ENCODE measurements around the gene CACNA2D3. TPM values are rescaled to one million over a fixed set of nuclear protein-coding genes. Genes with fewer than 3 reads are reported as not detected.

The CACNA2D3 gene
- total RNA-seq, 1 donor from 2014 or later, result 2.5 TPM

GRCh38 chr3:54305409-54306099, 183.2 kb downstream of the CACNA2D3 start:
- H3K9me3 Mint-ChIP-seq, result no peaks in the 10 kb centered on the region
- H3K27me3 Mint-ChIP-seq, result peaks cover 5% of the 10 kb centered on the region
- no peak overlapping the region for H3K4me3 Mint-ChIP-seq

GRCh38 chr3:54307566-54308180, 185.3 kb downstream of the CACNA2D3 start:
- no peak for TF ChIP-seq CTCF (conservative IDR thresholded peaks at IDR 0.05)
- Mint-ChIP-seq H3K9me3 (no peaks in the 10 kb centered on the region), H3K36me3 (no peaks in the 10 kb centered on the region), H3K27ac (no peak overlapping the region), H3K4me1 (ENCODE audit: unreplicated experiment) (peaks cover 23% of the 10 kb centered on the region), H3K4me3 (no peak overlapping the region), H3K27me3 (peaks cover 9% of the 10 kb centered on the region)
- no peak for DNase-seq (ENCODE audit: extremely low spot score, unreplicated experiment)

More at GRCh38 chr3:54305409-54306099, 183.2 kb downstream of the CACNA2D3 start:
- no peak overlapping the region for H3K27ac Mint-ChIP-seq
- peaks cover 23% of the 10 kb centered on the region for H3K4me1 Mint-ChIP-seq (ENCODE audit: unreplicated experiment)
- no peak for DNase-seq (ENCODE audit: extremely low spot score, unreplicated experiment)
- no peaks in the 10 kb centered on the region for H3K36me3 Mint-ChIP-seq
- no peak for TF ChIP-seq CTCF (conservative IDR thresholded peaks at IDR 0.05)

- no peaks in the 10 kb centered on the region for H3K36me3 Mint-ChIP-seq
- no peak overlapping the region for H3K4me3 Mint-ChIP-seq
- no peaks in the 10 kb centered on the region for H3K9me3 Mint-ChIP-seq
- peaks cover 19% of the 10 kb centered on the region for H3K4me1 Mint-ChIP-seq (ENCODE audit: unreplicated experiment)
- TF ChIP-seq CTCF (conservative IDR thresholded peaks at IDR 0.05), result no peak
- no peak overlapping the region for H3K27ac Mint-ChIP-seq
- DNase-seq (ENCODE audit: extremely low spot score, unreplicated experiment), result no peak
- H3K27me3 Mint-ChIP-seq, result peaks cover 12% of the 10 kb centered on the region
Measured at GRCh38 chr3:54309601-54310000, 187.2 kb downstream of the CACNA2D3 start.

GRCh38 chr3:54311211-54311747, 188.9 kb downstream of the CACNA2D3 start:
- peaks cover 14% of the 10 kb centered on the region for H3K4me1 Mint-ChIP-seq (ENCODE audit: unreplicated experiment)
- no peak overlapping the region for H3K4me3 Mint-ChIP-seq
- no peaks in the 10 kb centered on the region for H3K9me3 Mint-ChIP-seq
- H3K27me3 Mint-ChIP-seq, result peaks cover 12% of the 10 kb centered on the region
- DNase-seq (ENCODE audit: extremely low spot score, unreplicated experiment), result no peak
- H3K36me3 Mint-ChIP-seq, result no peaks in the 10 kb centered on the region
- H3K27ac Mint-ChIP-seq, result no peak overlapping the region
- no peak for TF ChIP-seq CTCF (conservative IDR thresholded peaks at IDR 0.05)

GRCh38 chr3:54312156-54312899, 190.0 kb downstream of the CACNA2D3 start:
- DNase-seq (ENCODE audit: extremely low spot score, unreplicated experiment), result no peak
- no peak for TF ChIP-seq CTCF (conservative IDR thresholded peaks at IDR 0.05)
- peaks cover 5% of the 10 kb centered on the region for H3K4me1 Mint-ChIP-seq (ENCODE audit: unreplicated experiment)

More at GRCh38 chr3:54312156-54312899, 190.0 kb downstream of the CACNA2D3 start:
- Mint-ChIP-seq H3K36me3 (no peaks in the 10 kb centered on the region), H3K27ac (no peak overlapping the region), H3K4me3 (no peak overlapping the region), H3K27me3 (peaks cover 9% of the 10 kb centered on the region), H3K9me3 (no peaks in the 10 kb centered on the region)
